HCT116 (cell line): ENCODE results near the gene ADORA3. TPM values are rescaled to one million over a fixed set of nuclear protein-coding genes. Genes with fewer than 3 reads are reported as not detected.

Experiments
- ATAC-seq: fragments of 200-7000 bp; cut with Tn5 transposase; 2 replicates; pipeline ENCODE4 v1.9.1; 2020; ENCODE audit warnings: mild to moderate bottlenecking, moderate library complexity
- BruUV-seq: library from RNA; stranded (reverse); fragments of 400-500 nt; replicated peaks from 2 replicates; lab custom pipeline; 2021; lab: Mats Ljungman, UMichigan
- CTCF ChIA-PET: fragments of 300-600 bp; sonication (Branson Sonifier 250); formaldehyde crosslinking; loops from one replicate; lab custom pipeline; 2021; ENCODE audit warnings: antibody characterized with exemption; lab: Charles Lee
- POLR2A ChIA-PET: fragments of 300-600, 350-600 bp; sonication (Branson Sonifier 250); formaldehyde crosslinking; loops from one replicate; lab custom pipeline; 2021; ENCODE audit warnings: antibody characterized with exemption; lab: Charles Lee
- RAD21 ChIA-PET, 2 experiments: fragments of 300-600 bp; sonication (Branson Sonifier 250); formaldehyde crosslinking; loops; one replicate each; lab custom pipeline; 2023; ENCODE audit warnings: low total read pairs in 2 of 2; ENCODE audit not compliant: uncharacterized antibody in 2 of 2, unreplicated experiment in 2 of 2, low non-redundant PET in 1 of 2; lab: Charles Lee
- DNase-seq: peaks from one replicate; pipeline ENCODE4 v3.0.0-alpha.2; 2010; ENCODE audit warnings: low read depth, low spot score
- H2AFZ ChIP-seq: fragments of 200-600 bp; shearing (Covaris generic), sonication (generic); 2 replicates; pipeline ENCODE4 v1.6.1; 2017; ENCODE audit warnings: low read depth, mixed run types, mixed read lengths, antibody characterized with exemption, low read length; ENCODE audit not compliant: poor library complexity, severe bottlenecking
- H3K27ac ChIP-seq: 2 replicates; pipeline ENCODE4 v1.5.1; 2012; ENCODE audit warnings: low read depth, low read length
- H3K27me3 ChIP-seq: fragments of 200-600 bp; sonication (generic); 2 replicates; pipeline ENCODE4 v1.6.1; 2016; ENCODE audit warnings: mixed run types, low read length, mixed read lengths; ENCODE audit not compliant: insufficient read depth
- H3K36me3 ChIP-seq, 2 experiments: fragments of 200-500 bp in 1 of 2; fragments of 200-600 bp in 1 of 2; sonication (Bioruptor generic) in 1 of 2; sonication (generic) in 1 of 2; 2 replicates each; pipeline versions ENCODE4 v1.5.1 to v1.6.1; 2014 to 2016; ENCODE audit warnings: low read length in 2 of 2, inconsistent platforms in 1 of 2, mixed read lengths in 1 of 2, mixed run types in 1 of 2; ENCODE audit not compliant: insufficient read depth in 2 of 2, control insufficient read depth in 1 of 2
- H3K4me1 ChIP-seq, 2 experiments: fragments of 200-600 bp in 1 of 2; sonication (generic) in 1 of 2; 2 replicates each; pipeline versions ENCODE4 v1.5.1 to v1.6.1; 2012 to 2017; ENCODE audit warnings: low read length in 2 of 2, inconsistent platforms in 1 of 2, mild to moderate bottlenecking in 1 of 2, mixed read lengths in 1 of 2, mixed run types in 1 of 2, moderate library complexity in 1 of 2; ENCODE audit not compliant: insufficient read depth in 2 of 2, control insufficient read depth in 1 of 2
- H3K4me2 ChIP-seq: fragments of 200-600 bp; sonication (generic); 2 replicates; pipeline ENCODE4 v1.6.1; 2017; ENCODE audit warnings: mixed run types, low read length, mixed read lengths
- H3K4me3 ChIP-seq, 2 experiments: fragments of 200-600 bp in 1 of 2; sonication (generic) in 1 of 2; replicated peaks in 1 of 2; 2 replicates each; pipeline ENCODE4 v1.5.1; 2011 to 2016; ENCODE audit warnings: low read length in 2 of 2, control low read depth in 1 of 2, low read depth in 1 of 2, mild to moderate bottlenecking in 1 of 2, mixed read lengths in 1 of 2, mixed run types in 1 of 2
- H3K79me2 ChIP-seq: fragments of 200-600 bp; sonication (generic); 2 replicates; pipeline ENCODE4 v1.6.1; 2017; ENCODE audit warnings: mild to moderate bottlenecking, mixed run types, low read length, moderate library complexity, mixed read lengths; ENCODE audit not compliant: insufficient read depth
- H3K9ac ChIP-seq: fragments of 200-600 bp; sonication (generic); 2 replicates; pipeline ENCODE4 v1.6.1; 2016; ENCODE audit warnings: low read length, mixed read lengths
- H3K9me2 ChIP-seq: fragments of 200-600 bp; sonication (generic), shearing (Covaris generic); 2 replicates; pipeline ENCODE4 v1.6.1; 2017; ENCODE audit warnings: mixed run types, mild to moderate bottlenecking, moderate library complexity; ENCODE audit not compliant: insufficient read depth
- H3K9me3 ChIP-seq, 2 experiments: fragments of 200-500 bp in 1 of 2; fragments of 200-600 bp in 1 of 2; sonication (Bioruptor generic) in 1 of 2; sonication (generic) in 1 of 2; 2 replicates each; pipeline ENCODE4 v1.6.1; 2014 to 2017; ENCODE audit warnings: low read length in 2 of 2, mixed read lengths in 2 of 2, inconsistent platforms in 1 of 2, low read depth in 1 of 2, mild to moderate bottlenecking in 1 of 2, mixed run types in 1 of 2, moderate library complexity in 1 of 2; ENCODE audit not compliant: control insufficient read depth in 1 of 2, insufficient read depth in 1 of 2
- H4K20me1 ChIP-seq: fragments of 200-600 bp; sonication (generic), shearing (Covaris generic); 2 replicates; pipeline ENCODE4 v1.6.1; 2017; ENCODE audit warnings: mixed run types, mild to moderate bottlenecking, moderate library complexity; ENCODE audit not compliant: insufficient read depth
- CEBPB ChIP-seq: IDR thresholded peaks from 2 replicates; pipeline ENCODE4 v1.6.1; 2012; ENCODE audit warnings: low read depth
- EGR1 ChIP-seq: IDR thresholded peaks from 2 replicates; pipeline ENCODE4 v1.6.1; 2012; ENCODE audit warnings: low read depth
- ELF1 ChIP-seq: IDR thresholded peaks from 2 replicates; pipeline ENCODE4 v1.6.1; 2012; ENCODE audit warnings: low read depth, borderline replicate concordance
- EZH2 ChIP-seq: fragments of 200-600 bp; sonication (generic); IDR thresholded peaks from 2 replicates; pipeline ENCODE4 v1.6.1; 2017; ENCODE audit warnings: antibody characterized with exemption, mixed run types
- EZH2phosphoT487 ChIP-seq: fragments of 200-600 bp; IDR thresholded peaks from 2 replicates; pipeline ENCODE4 v1.6.1; 2018; ENCODE audit warnings: antibody characterized with exemption, borderline replicate concordance
- FOSL1 ChIP-seq: IDR thresholded peaks from 2 replicates; pipeline ENCODE4 v1.6.1; 2012; ENCODE audit warnings: low read depth
- POLR2A ChIP-seq: IDR thresholded peaks from 2 replicates; pipeline ENCODE4 v1.7.0; 2011; ENCODE audit warnings: borderline replicate concordance; ENCODE audit not compliant: insufficient read depth, insufficient read length; ENCODE audit errors: extremely low read depth
- POLR2AphosphoS5 ChIP-seq: IDR thresholded peaks from 2 replicates; pipeline ENCODE4 v1.6.1; 2011; ENCODE audit warnings: mild to moderate bottlenecking, low read depth, low read length, moderate library complexity
- RAD21 ChIP-seq: IDR thresholded peaks from 2 replicates; pipeline ENCODE4 v1.6.1; 2012; ENCODE audit warnings: low read depth, mild to moderate bottlenecking
- SIN3A ChIP-seq: IDR thresholded peaks from 2 replicates; pipeline ENCODE4 v1.6.1; 2012; ENCODE audit warnings: low read depth
- SP1 ChIP-seq: IDR thresholded peaks from 2 replicates; pipeline ENCODE4 v1.6.1; 2012; ENCODE audit warnings: low read depth
- SRF ChIP-seq: IDR thresholded peaks from 2 replicates; pipeline ENCODE4 v1.6.1; 2012; ENCODE audit warnings: low read depth
- TCF7L2 ChIP-seq: IDR thresholded peaks from 2 replicates; pipeline ENCODE4 v1.7.0; 2011; ENCODE audit warnings: borderline replicate concordance, inconsistent platforms; ENCODE audit not compliant: insufficient read depth, insufficient read length; ENCODE audit errors: extremely low read depth
- YY1 ChIP-seq: IDR thresholded peaks from 2 replicates; pipeline ENCODE4 v1.6.1; 2011; ENCODE audit warnings: low read length, low read depth, moderate library complexity, mild to moderate bottlenecking; ENCODE audit not compliant: insufficient replicate concordance; ENCODE audit errors: extremely low read depth
- ZFX ChIP-seq: fragments of 450-650 bp; IDR thresholded peaks from 2 replicates; pipeline ENCODE4 v1.6.1; 2017
- ZNF274 ChIP-seq: fragments of 200-500 bp; sonication (Bioruptor generic); IDR thresholded peaks from 2 replicates; pipeline ENCODE4 v1.6.1; 2014; ENCODE audit warnings: mild to moderate bottlenecking, low read depth, low read length, inconsistent platforms
- intact Hi-C: fragments of 100-400 bp; cut with micrococcal nuclease; formaldehyde crosslinking; loops from 2 replicates; pipeline ENCODE4 v1.10.0; 2022
- total RNA-seq: library from RNA; stranded (reverse); gene quantifications from one replicate; pipeline ENCODE4 v1.2.1, GENCODE V29; 2021; ENCODE audit not compliant: unreplicated experiment
- TF ChIP-seq, protein P1 (sequence below): IDR thresholded peaks from 2 replicates; pipeline ENCODE4 v1.6.1; 2012; ENCODE audit warnings: low read depth
- TF ChIP-seq, protein P2 (sequence below): IDR thresholded peaks from 2 replicates; pipeline ENCODE4 v1.6.1; 2012
- TF ChIP-seq, protein P3 (sequence below), 3 experiments: fragments of 200-600 bp in 1 of 3; sonication (generic) in 1 of 3; IDR thresholded peaks in 2 of 3; conservative IDR thresholded peaks in 1 of 3; 2 replicates each; pipeline ENCODE4 v1.5.1; 2012 to 2017; ENCODE audit warnings: low read depth in 2 of 3, low read length in 2 of 3, antibody characterized with exemption in 1 of 3, borderline replicate concordance in 1 of 3, control low read depth in 1 of 3, mild to moderate bottlenecking in 1 of 3, mixed read lengths in 1 of 3, mixed run types in 1 of 3, moderate library complexity in 1 of 3; ENCODE audit not compliant: insufficient read depth in 1 of 3
- TF ChIP-seq, protein P4 (sequence below): IDR thresholded peaks from 2 replicates; pipeline ENCODE4 v1.6.1; 2011; ENCODE audit warnings: mild to moderate bottlenecking, low read length, moderate library complexity; ENCODE audit not compliant: insufficient replicate concordance; ENCODE audit errors: extremely low read depth

ADORA3 gene
- total RNA-seq, 1 experiment from 2014 or later: not detected

DNA sequence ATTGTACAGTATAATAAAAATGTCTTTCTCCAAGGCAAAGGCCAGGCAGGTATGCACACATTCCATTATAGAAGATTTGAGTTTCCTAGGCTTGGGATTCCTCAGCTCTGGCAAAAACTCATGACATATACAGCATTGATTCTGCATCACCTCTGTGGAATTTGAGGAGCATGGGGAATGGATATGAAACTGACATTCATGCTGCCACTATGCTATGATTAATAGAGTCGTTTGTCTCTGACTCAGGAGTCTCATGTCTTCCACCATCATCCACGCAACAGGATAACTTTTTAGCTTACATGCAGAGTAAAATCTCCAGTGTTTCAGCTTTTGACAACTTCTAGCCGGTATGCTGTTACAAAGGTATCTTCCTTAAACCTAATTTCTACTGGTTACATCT is 49.8 kb upstream of the ADORA3 start:
- no peak overlapping the region for H3K4me3 ChIP-seq
- H4K20me1 ChIP-seq: no peaks in the 10 kb centered on the region
- no peak overlapping the region for H3K27ac ChIP-seq
- CTCF ChIA-PET: interaction anchor here (1.2 kb wide), 1 partner anchor 45 kb away, joined by 4 read pairs; no protein-coding TSS in a partner anchor
- TF ChIP-seq FOSL1: no peak
- no peak for TF ChIP-seq RAD21
- no peak for TF ChIP-seq ZNF274
- no peak for TF ChIP-seq POLR2A
- no peak for TF ChIP-seq YY1
- TF ChIP-seq, protein P1, sequence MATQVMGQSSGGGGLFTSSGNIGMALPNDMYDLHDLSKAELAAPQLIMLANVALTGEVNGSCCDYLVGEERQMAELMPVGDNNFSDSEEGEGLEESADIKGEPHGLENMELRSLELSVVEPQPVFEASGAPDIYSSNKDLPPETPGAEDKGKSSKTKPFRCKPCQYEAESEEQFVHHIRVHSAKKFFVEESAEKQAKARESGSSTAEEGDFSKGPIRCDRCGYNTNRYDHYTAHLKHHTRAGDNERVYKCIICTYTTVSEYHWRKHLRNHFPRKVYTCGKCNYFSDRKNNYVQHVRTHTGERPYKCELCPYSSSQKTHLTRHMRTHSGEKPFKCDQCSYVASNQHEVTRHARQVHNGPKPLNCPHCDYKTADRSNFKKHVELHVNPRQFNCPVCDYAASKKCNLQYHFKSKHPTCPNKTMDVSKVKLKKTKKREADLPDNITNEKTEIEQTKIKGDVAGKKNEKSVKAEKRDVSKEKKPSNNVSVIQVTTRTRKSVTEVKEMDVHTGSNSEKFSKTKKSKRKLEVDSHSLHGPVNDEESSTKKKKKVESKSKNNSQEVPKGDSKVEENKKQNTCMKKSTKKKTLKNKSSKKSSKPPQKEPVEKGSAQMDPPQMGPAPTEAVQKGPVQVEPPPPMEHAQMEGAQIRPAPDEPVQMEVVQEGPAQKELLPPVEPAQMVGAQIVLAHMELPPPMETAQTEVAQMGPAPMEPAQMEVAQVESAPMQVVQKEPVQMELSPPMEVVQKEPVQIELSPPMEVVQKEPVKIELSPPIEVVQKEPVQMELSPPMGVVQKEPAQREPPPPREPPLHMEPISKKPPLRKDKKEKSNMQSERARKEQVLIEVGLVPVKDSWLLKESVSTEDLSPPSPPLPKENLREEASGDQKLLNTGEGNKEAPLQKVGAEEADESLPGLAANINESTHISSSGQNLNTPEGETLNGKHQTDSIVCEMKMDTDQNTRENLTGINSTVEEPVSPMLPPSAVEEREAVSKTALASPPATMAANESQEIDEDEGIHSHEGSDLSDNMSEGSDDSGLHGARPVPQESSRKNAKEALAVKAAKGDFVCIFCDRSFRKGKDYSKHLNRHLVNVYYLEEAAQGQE: no peak
- TF ChIP-seq, protein P2, sequence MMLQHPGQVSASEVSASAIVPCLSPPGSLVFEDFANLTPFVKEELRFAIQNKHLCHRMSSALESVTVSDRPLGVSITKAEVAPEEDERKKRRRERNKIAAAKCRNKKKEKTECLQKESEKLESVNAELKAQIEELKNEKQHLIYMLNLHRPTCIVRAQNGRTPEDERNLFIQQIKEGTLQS: no peak
- TF ChIP-seq TCF7L2: no peak
- TF ChIP-seq, protein P3, sequence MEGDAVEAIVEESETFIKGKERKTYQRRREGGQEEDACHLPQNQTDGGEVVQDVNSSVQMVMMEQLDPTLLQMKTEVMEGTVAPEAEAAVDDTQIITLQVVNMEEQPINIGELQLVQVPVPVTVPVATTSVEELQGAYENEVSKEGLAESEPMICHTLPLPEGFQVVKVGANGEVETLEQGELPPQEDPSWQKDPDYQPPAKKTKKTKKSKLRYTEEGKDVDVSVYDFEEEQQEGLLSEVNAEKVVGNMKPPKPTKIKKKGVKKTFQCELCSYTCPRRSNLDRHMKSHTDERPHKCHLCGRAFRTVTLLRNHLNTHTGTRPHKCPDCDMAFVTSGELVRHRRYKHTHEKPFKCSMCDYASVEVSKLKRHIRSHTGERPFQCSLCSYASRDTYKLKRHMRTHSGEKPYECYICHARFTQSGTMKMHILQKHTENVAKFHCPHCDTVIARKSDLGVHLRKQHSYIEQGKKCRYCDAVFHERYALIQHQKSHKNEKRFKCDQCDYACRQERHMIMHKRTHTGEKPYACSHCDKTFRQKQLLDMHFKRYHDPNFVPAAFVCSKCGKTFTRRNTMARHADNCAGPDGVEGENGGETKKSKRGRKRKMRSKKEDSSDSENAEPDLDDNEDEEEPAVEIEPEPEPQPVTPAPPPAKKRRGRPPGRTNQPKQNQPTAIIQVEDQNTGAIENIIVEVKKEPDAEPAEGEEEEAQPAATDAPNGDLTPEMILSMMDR (IDR thresholded peaks at IDR 0.05 in 2 of 3, conservative IDR thresholded peaks at IDR 0.05 in 1 of 3; ENCODE audit: borderline replicate concordance in 1 of 3, insufficient read depth in 1 of 3, low read depth in 2 of 3, low read length in 2 of 3): no peak
- TF ChIP-seq ZFX: no peak
- no peak for TF ChIP-seq CEBPB
- TF ChIP-seq SIN3A: no peak
- no peak for TF ChIP-seq SP1
- no peak for TF ChIP-seq EZH2
- TF ChIP-seq, protein P4, sequence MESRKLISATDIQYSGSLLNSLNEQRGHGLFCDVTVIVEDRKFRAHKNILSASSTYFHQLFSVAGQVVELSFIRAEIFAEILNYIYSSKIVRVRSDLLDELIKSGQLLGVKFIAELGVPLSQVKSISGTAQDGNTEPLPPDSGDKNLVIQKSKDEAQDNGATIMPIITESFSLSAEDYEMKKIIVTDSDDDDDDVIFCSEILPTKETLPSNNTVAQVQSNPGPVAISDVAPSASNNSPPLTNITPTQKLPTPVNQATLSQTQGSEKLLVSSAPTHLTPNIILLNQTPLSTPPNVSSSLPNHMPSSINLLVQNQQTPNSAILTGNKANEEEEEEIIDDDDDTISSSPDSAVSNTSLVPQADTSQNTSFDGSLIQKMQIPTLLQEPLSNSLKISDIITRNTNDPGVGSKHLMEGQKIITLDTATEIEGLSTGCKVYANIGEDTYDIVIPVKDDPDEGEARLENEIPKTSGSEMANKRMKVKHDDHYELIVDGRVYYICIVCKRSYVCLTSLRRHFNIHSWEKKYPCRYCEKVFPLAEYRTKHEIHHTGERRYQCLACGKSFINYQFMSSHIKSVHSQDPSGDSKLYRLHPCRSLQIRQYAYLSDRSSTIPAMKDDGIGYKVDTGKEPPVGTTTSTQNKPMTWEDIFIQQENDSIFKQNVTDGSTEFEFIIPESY: no peak
- no peak for TF ChIP-seq EZH2phosphoT487
- no peak for TF ChIP-seq ELF1
- TF ChIP-seq SRF: no peak
- no peak for TF ChIP-seq POLR2AphosphoS5
- no peak for TF ChIP-seq EGR1
- peak overlapping the region; percentile 5; the same call in 1 of the 2 replicates for H3K4me2 ChIP-seq
- H2AFZ ChIP-seq: peak overlapping the region; percentile 17
- H3K36me3 ChIP-seq: no peaks in the 10 kb centered on the region
- no TSS peak for BruUV-seq
- POLR2A ChIA-PET: no interaction called here
- no peaks in the 10 kb centered on the region for H3K9me2 ChIP-seq
- intact Hi-C loops: no loop called here
- ATAC-seq (no peak; the same call in 1 of the 2 replicates), DNase-seq (no peak)
- H3K9me3 ChIP-seq: no peaks in the 10 kb centered on the region
- H3K4me1 ChIP-seq: peaks cover 0 to 8% of the 10 kb centered on the region in 2 experiments; a peak in 1 of 4 replicates
- no peaks in the 10 kb centered on the region for H3K27me3 ChIP-seq
- no peak overlapping the region for H3K9ac ChIP-seq
- RAD21 ChIA-PET: no interaction called here
- no peaks in the 10 kb centered on the region for H3K79me2 ChIP-seq
